Heart left ventricle (tissue), 16 donors: ENCODE results near the gene ROBO1. TPM values are rescaled to one million over a fixed set of nuclear protein-coding genes. Genes with fewer than 3 reads are reported as not detected.

Source experiments
- ATAC-seq, 4 donors: fragments of 200-7000 bp; cut with Tn5 transposase; one replicate each; pipeline ENCODE4 v1.9.1; 2020 to 2022; ENCODE audit warnings: moderate library complexity in 4 of 4, mild to moderate bottlenecking in 3 of 4, moderate number of reproducible peaks in 1 of 4
- DNase-seq, 5 donors: peaks; one replicate each; pipeline ENCODE4 v3.0.0-alpha.2; 2020
- H3K27ac ChIP-seq, 12 donors: fragments of 200-600 bp; sonication (generic) in 4 of 12; one replicate each; pipeline versions ENCODE4 v1.5.0 to v1.8.0; 2016 to 2022; ENCODE audit warnings: mild to moderate bottlenecking in 2 of 12
- H3K27me3 ChIP-seq, 9 donors: fragments of 200-600 bp; sonication (generic) in 2 of 9; one replicate each; pipeline versions ENCODE4 v1.5.1 to v1.8.0; 2016 to 2022; ENCODE audit warnings: mild to moderate bottlenecking in 3 of 9
- H3K36me3 ChIP-seq, 9 donors: fragments of 200-600 bp; sonication (generic) in 2 of 9; one replicate each; pipeline versions ENCODE4 v1.5.0 to v1.8.0; 2018 to 2022; ENCODE audit warnings: mild to moderate bottlenecking in 2 of 9
- H3K4me1 ChIP-seq, 12 donors: fragments of 200-600 bp; sonication (generic) in 4 of 12; one replicate each; pipeline versions ENCODE4 v1.5.0 to v1.8.0; 2016 to 2022; ENCODE audit warnings: mild to moderate bottlenecking in 3 of 12
- H3K4me3 ChIP-seq, 12 donors: fragments of 200-600 bp; sonication (generic) in 4 of 12; one replicate each; pipeline versions ENCODE4 v1.5.0 to v1.8.0; 2017 to 2022; ENCODE audit warnings: mild to moderate bottlenecking in 9 of 12, moderate library complexity in 4 of 12
- H3K9me3 ChIP-seq, 12 donors: fragments of 200-600 bp; sonication (generic) in 4 of 12; one replicate each; pipeline versions ENCODE4 v1.5.0 to v1.8.0; 2016 to 2022; ENCODE audit warnings: mild to moderate bottlenecking in 1 of 12
- POLR2A ChIP-seq, 2 donors: fragments of 450-650 bp; IDR thresholded peaks; one replicate each; pipeline ENCODE4 v1.6.1; 2017; ENCODE audit warnings: antibody characterized with exemption in 2 of 2, mild to moderate bottlenecking in 2 of 2, moderate library complexity in 2 of 2
- WGBS, 4 donors: extraction: QIAGEN DNeasy Blood & Tissue Kit in 2 of 4; methylation state at CpG; one replicate each; pipeline versions ENCODE4 v1.1.5 to v1.1.7; 2013 to 2018; 5-methylcytosine and 5-hydroxymethylcytosine counted together
- intact Hi-C, 10 donors: fragments of 100-400 bp; cut with DNase I; formaldehyde crosslinking; loops; one replicate each; pipeline versions ENCODE4 v1.11.1 to v1.14.2; 2022
- polyA plus RNA-seq, 2 donors: library from polyadenylated mRNA; stranded (reverse); fragments of 200-250 nt; gene quantifications; one replicate each; pipeline ENCODE4 v1.2.3, GENCODE V29; 2013
- total RNA-seq, 9 donors: library from RNA; depleted of rRNA in 2 of 9; stranded (reverse); fragments of >200 nt in 2 of 9; fragmentation: NEBNext Ultra II Directional in 3 of 9; extraction: Animal tissue kit (Norgen Biotek cat#: 25700) in 3 of 9; gene quantifications; one replicate each; pipeline versions ENCODE4 v1.1.0 to v1.2.4, GENCODE V29; 2016 to 2023
- TF ChIP-seq, protein P1 (sequence below), 12 donors: fragments of 200-600 bp; sonication (generic) in 4 of 12; IDR thresholded peaks; one replicate each; pipeline versions ENCODE4 v1.5.0 to v1.8.0; 2018 to 2022; ENCODE audit warnings: antibody characterized with exemption in 12 of 12, mild to moderate bottlenecking in 5 of 12
- donor health status: ischemic (EF 13 %, LVEDD 7.1; RV severe dilation, severe dysfunction).
- donor health status: healthy with polysubstance abuse.
- donor health status: DM: no; HTN: yes; CAD: no.
- donor health status: DM: no; HTN: no; CAD: no.
- donor health status: ischemic (EF 25% LVEDD 6.9; RV normal size, moderate dysfunction).
- donor health status: ischemic (EF 25% LVEDD 5.7; RV mildly dilated, moderate dysfunction).
- donor health status: healthy.
- donor health status: DM: yes; HTN: yes; CAD: no.
- donor health status: ischemic (EF 35%, LVEDD 5.7; RV mildly dilated, moderate dysfunction).
- donor health status: nonischemic (EF 11% LVEDD 7.7; RV severe dilation, severe dysfunction).
- donor health status: DM: yes; HTN: yes; CAD: no.
- donor health status: PGD.
- donor health status: ischemic (EF 29% LVEDD 5.4; RV normal size, mild dysfunction).
- donor health status: nonischemic (EF 23%, LVEDD 6.1; RV moderate dilation, normal function).

ROBO1 gene
- total and polyA plus RNA-seq, 11 donors, result 1.4 to 14.8 (median 5.7) TPM

DNA sequence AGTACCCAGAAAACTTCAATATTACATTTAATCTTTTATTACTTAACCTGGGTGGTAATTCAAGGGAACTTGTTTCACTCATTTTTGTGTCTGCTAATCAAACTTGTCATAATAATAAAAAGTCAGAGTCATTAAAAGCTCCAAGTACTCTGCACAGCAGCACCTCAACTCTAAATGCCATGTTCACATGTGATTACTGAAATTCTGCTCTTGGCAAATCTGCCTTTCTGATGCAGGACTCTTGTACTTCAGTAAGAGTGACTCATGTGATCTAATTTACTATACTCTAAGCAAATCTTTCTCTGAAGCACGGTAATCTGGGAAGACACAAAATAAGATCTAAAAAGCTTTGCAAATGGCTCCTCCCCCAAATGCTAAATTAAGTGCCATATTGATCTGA is 6.4 kb downstream of the ROBO1 start:
- WGBS, 4 donors, result 66 to 84% (median 77%) methylated on average over 1 of the region's 1 CpG
- H3K4me1 ChIP-seq, result peaks cover 0 to 4% (median 0%) of the 10 kb centered on the region in 12 donors
- H3K4me3 ChIP-seq, result no peak overlapping the region
- intact Hi-C loops, result no loop called here
- no peaks in the 10 kb centered on the region for H3K9me3 ChIP-seq
- peaks cover 0 to 25% (median 9%) of the 10 kb centered on the region in 9 donors for H3K27me3 ChIP-seq
- ATAC-seq (no peak), DNase-seq (no peak)
- H3K36me3 ChIP-seq, result no peaks in the 10 kb centered on the region
- no peak overlapping the region for H3K27ac ChIP-seq
- TF ChIP-seq, protein P1, sequence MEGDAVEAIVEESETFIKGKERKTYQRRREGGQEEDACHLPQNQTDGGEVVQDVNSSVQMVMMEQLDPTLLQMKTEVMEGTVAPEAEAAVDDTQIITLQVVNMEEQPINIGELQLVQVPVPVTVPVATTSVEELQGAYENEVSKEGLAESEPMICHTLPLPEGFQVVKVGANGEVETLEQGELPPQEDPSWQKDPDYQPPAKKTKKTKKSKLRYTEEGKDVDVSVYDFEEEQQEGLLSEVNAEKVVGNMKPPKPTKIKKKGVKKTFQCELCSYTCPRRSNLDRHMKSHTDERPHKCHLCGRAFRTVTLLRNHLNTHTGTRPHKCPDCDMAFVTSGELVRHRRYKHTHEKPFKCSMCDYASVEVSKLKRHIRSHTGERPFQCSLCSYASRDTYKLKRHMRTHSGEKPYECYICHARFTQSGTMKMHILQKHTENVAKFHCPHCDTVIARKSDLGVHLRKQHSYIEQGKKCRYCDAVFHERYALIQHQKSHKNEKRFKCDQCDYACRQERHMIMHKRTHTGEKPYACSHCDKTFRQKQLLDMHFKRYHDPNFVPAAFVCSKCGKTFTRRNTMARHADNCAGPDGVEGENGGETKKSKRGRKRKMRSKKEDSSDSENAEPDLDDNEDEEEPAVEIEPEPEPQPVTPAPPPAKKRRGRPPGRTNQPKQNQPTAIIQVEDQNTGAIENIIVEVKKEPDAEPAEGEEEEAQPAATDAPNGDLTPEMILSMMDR (IDR thresholded peaks at IDR 0.05), result no peak
- no peak for TF ChIP-seq POLR2A (IDR thresholded peaks at IDR 0.05)

DNA sequence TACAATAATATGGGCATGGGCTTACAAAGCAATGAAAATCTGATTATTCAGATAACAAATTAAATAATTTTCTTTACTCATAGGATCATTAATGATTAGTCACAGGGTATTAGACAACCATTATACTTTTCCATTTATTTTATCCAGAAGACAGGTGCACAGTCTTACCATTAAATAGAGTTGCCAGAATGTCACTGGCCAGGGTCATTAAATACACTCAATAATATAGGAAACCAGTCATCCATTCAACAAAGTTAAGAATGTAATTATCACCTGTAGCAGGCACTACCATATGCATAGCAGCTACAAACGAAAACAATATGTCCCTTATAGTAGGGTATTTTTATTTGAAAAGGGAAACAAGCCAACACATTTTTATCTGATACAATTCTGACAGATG is 16.1 kb downstream of the ROBO1 start:
- H3K27ac ChIP-seq, result no peak overlapping the region
- no peak for DNase-seq
- H3K4me3 ChIP-seq, result no peak overlapping the region
- no peaks in the 10 kb centered on the region for H3K4me1 ChIP-seq
- ATAC-seq, result no peak
- no peaks in the 10 kb centered on the region for H3K27me3 ChIP-seq
- TF ChIP-seq, protein P1 (IDR thresholded peaks at IDR 0.05), result no peak
- no peak for TF ChIP-seq POLR2A (IDR thresholded peaks at IDR 0.05)
- intact Hi-C loops, result no loop called here
- H3K36me3 ChIP-seq, result no peaks in the 10 kb centered on the region
- 46 to 56% (median 52%) methylated on average over 1 of the region's 1 CpG for WGBS, 4 donors
- peaks cover 0 to 5% (median 0%) of the 10 kb centered on the region in 12 donors for H3K9me3 ChIP-seq

DNA sequence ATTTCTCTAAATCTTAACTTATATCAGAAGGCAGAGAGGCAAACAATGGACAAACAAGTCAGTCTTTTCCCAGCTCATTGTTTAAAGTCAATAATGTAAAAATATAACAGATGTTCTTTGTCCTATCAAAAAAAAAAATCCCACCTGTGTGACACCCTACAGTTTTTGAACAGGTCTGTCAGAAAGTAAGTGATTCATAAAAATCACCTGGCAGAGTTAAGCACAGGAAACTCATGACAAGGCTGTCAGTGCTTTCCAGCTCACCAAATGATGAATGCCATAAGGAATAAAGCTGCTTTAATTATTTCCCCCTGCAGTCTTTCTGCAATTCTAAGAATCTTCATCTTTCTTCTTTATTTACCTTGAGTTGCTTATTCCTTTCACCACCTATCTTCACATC is 30.3 kb downstream of the ROBO1 start:
- Histone ChIP-seq H3K27ac (no peak overlapping the region), H3K36me3 (no peaks in the 10 kb centered on the region), H3K4me3 (no peak overlapping the region), H3K9me3 (peaks cover 0 to 15% (median 4%) of the 10 kb centered on the region in 12 donors), H3K4me1 (no peaks in the 10 kb centered on the region), H3K27me3 (no peaks in the 10 kb centered on the region)
- DNase-seq, result no peak
- no peak for ATAC-seq
- TF ChIP-seq POLR2A (IDR thresholded peaks at IDR 0.05), result no peak
- TF ChIP-seq, protein P1 (IDR thresholded peaks at IDR 0.05), result no peak
- intact Hi-C loops, result no loop called here

DNA sequence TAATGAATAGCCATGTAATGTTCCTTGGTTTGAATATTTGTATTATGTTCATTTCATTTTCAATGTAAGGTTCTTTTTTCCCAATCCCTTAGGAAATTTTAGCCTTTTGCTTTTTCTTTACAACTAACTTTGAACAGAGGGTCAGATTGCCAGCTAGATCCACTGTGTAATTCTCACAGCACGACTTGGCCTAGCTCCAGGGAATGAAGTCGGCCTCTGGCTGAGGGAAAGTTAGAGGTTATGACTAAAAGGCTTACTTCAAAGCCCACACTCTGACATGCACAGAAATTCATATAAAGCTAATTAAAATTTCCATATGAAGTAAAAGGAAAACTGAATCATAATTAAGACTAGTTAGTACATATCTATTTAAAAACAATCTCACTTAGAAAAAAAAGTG is 38.7 kb downstream of the ROBO1 start:
- TF ChIP-seq, protein P1 (IDR thresholded peaks at IDR 0.05), result no peak
- TF ChIP-seq POLR2A (IDR thresholded peaks at IDR 0.05), result no peak
- H3K9me3 ChIP-seq, result no peaks in the 10 kb centered on the region
- intact Hi-C loops, result no loop called here
- H3K4me3 ChIP-seq, result no peak overlapping the region
- no peak for ATAC-seq
- H3K27me3 ChIP-seq, result no peaks in the 10 kb centered on the region
- no peak overlapping the region for H3K27ac ChIP-seq
- no peak for DNase-seq
- WGBS, 4 donors, result 7 to 16% (median 13%) methylated on average over 2 of the region's 2 CpGs
- no peaks in the 10 kb centered on the region for H3K36me3 ChIP-seq
- no peaks in the 10 kb centered on the region for H3K4me1 ChIP-seq
